Stimulated activated CD8-positive, alpha-beta memory T cell treated with anti-CD3 and anti-CD28 coated beads, Interleukin-4, amount 100 ng/mL, for 1 hour (primary cell): ENCODE data around the gene GTSE1.

Source experiments
- DNase-seq, 2 donors: peaks; one replicate each; pipeline ENCODE4 v3.0.0-alpha.2; 2020; ENCODE audit warnings: low read depth in 2 of 2, low spot score in 1 of 2

GTSE1 gene

DNA sequence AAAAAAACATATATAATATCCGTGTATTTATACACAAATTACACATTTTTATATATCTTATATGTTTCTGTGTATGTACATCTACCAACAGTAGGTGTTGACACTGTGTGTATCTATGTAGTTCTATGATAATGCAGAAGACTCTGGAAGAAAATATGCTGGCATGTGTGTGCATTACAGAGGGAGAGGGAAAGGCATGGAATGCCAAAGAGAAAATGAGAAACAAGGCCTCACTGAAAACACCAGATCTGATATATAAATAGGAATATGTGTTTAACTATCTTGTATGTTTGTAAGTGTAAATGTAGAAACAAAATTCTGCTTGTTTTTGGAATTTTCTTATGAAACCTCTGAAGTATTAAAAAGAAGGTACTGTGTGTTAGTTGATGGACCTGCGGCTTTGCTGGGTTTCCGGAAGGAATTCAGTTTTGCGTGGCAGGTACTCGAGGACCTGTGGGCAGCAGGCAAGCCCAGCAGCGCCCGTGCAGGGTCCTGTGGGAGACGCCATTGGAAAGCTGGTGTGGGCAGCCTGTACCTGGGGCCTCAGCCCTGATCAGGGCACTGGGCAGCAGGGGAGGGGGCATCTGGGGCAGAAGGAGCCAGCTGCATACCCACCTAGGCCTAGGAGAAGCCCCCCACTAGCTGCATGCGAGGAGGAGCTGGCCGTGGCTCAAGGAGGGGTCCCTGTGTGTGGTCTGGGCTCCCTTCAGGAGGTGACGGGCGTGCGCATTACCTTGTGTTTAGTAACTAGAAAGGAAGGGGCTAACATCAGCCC, 31.2 kb downstream of the GTSE1 start:
- no peak for DNase-seq

- no peak for DNase-seq
These were observed 32.1 kb downstream of the GTSE1 start for GRCh38 chr22:46328797-46329196.

DNA sequence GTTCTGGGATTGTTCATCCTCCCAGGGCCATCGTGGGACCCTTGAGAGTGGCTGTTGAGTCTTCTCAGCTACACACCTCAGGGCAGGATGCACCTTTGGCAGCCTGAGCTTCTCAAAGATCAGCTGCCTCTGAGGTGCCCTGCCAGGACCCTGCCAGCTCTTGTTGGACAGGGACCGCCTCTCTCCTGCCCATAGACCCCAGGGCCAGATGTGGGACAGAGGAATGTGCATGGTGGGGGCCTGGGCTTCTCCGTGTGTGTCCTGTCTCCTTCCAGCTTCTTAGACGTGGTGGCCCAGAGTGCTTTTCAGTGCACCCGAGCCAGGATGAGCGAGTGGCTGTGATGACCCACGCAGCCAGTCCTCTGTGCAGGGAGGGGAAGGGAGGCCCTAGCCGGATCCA, 32.9 kb downstream of the GTSE1 start:
- no peak for DNase-seq

DNA sequence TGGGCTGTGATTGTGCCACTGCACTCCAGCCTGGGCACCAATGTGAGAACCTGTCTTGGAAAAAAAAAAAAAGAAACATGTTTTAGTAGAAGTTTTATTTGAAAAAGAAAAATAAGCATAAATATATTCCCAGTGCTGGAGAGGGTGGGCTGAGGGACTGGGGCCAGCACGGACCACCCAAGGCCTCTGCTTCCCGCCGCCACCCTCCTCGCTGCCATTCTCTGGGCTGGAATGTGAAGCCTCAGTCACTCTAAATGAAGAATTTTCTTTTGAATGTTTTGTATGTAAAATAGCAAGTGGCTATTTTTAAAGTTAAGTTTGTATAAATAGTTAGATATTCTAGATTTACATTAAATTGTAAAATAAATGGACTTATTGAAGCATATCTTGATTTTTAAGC, 33.8 kb downstream of the GTSE1 start:
- DNase-seq, result no peak

DNA sequence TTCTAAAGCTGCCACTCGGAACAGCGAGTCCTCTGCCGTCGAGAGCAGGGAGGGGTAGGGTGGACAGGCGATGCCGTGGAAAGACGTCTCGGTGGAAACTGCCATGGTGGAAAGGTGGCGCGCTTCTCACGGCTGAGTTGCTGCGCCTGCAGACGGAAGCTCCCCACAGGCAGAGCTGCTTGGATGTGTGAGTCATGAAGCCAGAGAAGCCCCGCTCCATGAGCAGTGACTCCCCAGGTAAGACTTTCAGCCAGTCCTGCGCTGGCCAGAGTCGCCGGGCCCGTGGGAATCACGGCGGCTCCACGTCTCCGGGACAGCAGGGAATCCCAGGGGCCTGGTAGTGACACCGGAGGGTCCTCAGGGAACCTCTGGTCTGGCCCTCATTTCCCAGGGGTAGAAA, 34.8 kb downstream of the GTSE1 start:
- no peak for DNase-seq

DNA sequence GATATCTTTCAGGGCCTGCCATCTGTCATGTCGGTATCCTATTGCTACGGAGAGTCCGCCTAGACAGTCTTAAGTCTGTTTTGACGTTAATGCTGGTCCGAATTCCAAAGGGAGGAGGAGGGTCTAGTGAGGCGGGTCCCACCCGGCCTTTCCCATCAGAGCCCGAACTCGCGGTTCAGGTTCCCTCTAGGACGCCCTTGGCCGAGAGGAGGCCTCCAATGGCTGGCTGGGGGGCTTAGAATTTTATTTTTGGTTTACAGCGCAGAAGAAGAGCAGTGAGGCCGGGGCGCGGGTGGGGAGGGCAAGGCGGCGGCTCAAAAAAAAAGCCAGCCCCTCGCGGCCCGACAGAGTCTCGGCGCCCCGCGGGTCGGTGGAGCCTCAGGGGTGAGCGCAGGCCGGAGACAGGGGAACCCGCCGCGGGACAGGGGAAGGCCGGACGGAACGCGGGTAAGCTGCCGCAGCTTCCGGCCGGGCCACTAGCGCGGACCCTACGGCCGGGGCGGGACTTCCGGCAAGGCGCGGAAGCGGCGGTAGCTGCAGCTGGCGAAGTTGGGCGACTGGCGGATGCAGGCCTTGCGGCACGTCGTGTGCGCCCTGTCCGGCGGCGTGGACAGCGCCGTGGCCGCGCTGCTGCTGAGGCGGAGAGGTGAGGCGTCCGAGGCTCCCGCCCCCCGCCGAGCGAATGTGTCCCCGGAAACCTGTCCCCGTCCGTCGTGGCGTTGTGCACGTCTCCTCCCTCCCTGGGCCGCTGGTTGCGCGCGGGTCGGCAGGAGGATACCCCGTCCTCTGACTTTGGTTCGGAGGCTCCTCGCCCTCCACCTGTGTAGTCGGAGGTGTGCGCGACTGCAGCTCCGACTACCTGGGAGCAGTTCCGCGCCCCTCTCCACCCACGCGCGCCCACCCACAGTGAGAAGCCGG, 38.8 kb downstream of the GTSE1 start, which contains the start of gene TRMU:
Gene TRMU, plus strand, starts transcription at position 514 of the 918 bp plus-strand sequence. Its CDS starts 51 bp downstream, at position 565.
- DNase-seq, result peak; percentile 28 to 52

- no peak for DNase-seq
These were observed 39.7 kb downstream of the GTSE1 start for GRCh38 chr22:46336119-46337078.

DNA sequence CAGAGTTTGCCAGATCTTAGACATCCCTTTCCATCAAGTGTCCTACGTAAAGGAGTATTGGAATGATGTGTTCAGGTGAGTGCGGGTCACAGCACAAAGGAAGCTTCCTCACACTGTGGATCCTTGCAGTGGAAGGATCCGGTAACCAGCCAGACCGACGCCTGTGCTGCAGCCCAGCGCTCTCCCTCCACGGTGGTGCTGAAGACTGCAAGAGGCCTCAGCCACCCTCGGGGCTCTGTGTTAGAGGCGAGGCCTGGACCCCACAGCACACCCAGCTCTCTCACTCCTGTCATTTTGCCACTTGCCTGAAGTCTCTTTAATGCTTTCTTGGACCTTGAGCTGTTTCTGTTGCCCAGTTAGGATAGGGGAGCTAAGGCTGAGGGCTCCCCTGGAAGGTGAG, 41.2 kb downstream of the GTSE1 start:
- no peak for DNase-seq

DNA sequence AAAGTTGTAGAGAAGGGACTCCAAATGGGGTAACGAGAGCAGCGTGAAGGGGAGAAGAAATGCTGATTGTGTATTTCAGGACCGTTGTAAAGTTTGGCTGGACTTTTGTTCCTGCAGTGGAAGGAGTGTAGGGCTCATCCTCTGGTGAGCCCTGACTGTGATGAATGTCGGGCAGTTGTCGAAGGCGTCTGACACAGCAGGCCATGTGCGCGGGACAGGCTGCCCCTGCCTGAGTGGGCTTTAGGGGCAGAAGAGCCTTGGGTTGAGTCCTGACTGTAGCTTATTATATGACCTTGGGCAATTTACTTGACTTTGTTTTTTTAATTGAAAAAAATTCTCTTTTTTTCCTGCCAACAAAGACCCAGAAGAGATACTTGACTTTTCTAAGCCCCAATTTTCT, 42.0 kb downstream of the GTSE1 start:
- DNase-seq, result no peak

GRCh38 chr22:46339956-46340355, 43.3 kb downstream of the GTSE1 start:
- no peak for DNase-seq

GRCh38 chr22:46340676-46341075, 44.0 kb downstream of the GTSE1 start:
- no peak for DNase-seq

DNA sequence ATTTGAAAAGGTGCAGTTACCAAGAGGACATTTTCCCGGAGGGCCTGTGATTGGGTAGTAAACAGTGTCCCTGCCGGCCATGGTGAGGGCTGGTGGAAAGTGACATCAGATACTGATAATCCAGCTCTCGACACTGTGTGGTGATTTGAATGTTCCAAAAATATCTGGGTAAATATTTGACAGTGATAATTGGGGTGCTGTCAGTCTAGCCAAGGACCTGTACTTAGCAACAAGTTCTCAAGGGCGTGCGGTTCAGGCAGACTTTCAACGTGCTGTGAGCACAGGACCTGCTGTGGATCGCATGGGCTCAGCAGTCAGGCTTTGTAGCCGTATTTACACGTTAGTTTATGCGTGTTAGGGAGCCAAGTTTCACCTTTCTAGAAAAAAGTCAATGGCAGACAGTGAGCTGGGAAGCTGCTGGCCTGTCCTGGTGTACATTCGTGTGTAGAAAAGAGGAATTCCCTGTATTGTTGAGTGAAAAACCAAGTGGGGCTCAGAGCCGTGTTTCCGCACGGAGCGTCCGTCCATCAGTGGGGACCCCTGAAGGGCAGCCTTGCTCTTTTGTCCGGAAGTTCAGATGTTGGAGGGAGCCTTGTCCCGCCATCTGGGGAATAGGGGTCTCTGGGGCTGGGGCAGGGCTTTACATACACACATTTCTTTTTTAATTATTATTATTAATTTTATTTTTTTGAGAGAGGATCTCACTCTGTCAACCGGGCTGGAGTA, 50.2 kb downstream of the GTSE1 start:
- DNase-seq, result no peak

GRCh38 chr22:46347646-46348045, 51.0 kb downstream of the GTSE1 start:
- no peak for DNase-seq

DNA sequence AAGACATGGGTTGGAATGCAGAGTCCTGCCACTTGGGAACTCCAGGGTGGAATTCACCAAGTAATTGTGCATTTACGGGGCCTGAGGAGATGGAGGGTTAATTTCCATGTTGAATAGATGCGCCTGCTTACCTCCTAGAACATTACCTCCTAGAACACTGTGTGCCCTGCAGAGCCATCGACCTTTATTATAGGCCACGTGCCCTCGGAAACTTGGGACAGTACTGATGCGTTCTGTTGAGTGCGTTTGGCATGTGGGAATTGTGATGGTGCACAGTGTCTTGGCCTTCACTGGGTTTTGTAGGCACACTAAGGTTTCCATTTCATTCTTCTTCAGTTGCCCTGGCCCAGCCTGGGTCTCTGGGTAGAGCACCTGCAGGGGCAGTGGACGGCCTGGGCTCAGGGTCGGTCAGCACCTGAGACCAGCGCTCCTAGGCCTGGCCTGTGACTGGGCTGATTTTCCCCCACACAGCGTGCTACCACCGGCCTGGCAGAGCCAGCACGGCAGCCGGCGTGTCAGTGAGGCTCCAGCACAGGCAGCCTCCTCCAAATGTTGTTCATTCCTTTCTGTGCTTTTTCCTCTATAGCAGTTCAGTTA, 51.5 kb downstream of the GTSE1 start:
- no peak for DNase-seq

DNA sequence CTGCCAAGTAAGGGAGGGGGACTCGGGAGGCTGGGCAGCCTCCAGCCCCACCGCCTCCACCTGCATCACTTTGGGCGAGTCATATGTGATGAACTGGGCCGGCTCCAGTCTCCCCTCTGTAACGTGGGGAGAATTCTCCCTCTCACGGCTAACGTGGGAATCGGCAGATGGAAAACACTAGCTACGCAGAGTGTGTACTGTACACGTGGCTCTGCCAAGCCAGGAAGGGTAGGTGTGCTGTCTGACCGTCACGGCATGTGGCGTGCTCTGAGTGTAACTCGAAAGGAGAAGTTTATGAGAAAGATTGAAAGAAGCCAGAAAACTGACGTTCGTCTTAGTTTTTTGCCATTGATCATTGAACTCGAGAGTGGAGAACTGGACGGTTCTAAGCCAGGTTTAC, 52.6 kb downstream of the GTSE1 start:
- DNase-seq, result no peak

GRCh38 chr22:46349681-46350080, 53.0 kb downstream of the GTSE1 start:
- no peak for DNase-seq

GRCh38 chr22:46350121-46350520, 53.5 kb downstream of the GTSE1 start:
- DNase-seq, result no peak

DNA sequence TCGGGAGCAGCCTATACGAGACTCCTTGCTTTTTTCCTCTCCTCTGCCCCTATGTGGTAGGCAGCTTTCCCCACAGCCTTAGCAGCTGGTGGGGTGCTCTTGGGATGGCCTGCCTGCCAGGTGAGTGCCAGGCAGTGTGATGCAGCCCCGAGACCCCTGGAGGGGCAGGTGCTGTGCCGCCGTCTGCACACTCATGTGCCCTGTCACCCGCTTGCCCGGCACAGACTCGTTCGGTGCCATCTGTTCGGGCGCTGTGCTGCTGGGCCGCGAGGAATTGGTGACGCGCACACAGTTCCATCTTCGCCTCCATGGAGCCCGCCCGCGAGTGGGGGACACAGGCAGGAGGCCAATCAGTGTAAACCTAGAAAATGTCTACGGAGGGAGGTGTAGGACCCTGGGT, 54.0 kb downstream of the GTSE1 start:
- DNase-seq, result no peak

GRCh38 chr22:46351131-46351735, 54.6 kb downstream of the GTSE1 start:
- DNase-seq, result no peak

DNA sequence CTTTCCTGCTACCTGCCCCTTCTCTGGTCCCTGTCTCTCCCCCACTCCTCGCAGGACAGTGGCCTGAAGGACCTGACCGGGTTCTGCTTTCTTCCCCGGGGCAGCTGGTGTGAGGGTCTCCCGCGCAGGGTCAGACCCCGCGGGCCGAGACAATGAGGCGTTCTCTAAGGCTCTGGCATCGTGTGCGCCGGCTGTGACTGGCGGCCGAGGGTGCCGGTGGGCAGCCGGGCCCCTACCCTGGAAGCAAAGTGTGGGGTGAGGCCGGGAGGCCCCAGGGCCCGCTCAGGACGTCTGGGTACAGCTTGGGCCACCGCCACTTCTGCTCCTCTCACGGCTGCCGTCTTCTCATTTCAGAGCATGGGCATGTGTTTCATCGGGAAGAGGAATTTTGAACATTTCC, 55.1 kb downstream of the GTSE1 start:
- no peak for DNase-seq
